HK-2 (cell line): ENCODE measurements around the gene OSGEP.
"Not testable (repeated sequence)": the region's sequence is repeated elsewhere in the genome, so short reads cannot be mapped to it uniquely, and the experiment has no call there.

ENCODE experiments used
- DNase-seq: peaks from one replicate; pipeline ENCODE4 v3.0.0-alpha.2; 2018; ENCODE audit not compliant: unreplicated experiment

Gene OSGEP

GRCh38 chr14:20469890-20470602 lies 15.4 kb upstream of the OSGEP start:
- DNase-seq = peak; percentile 70

- peak; percentile 87 for DNase-seq
These were observed 14.8 kb upstream of the OSGEP start, which contains the start of gene PNP for GRCh38 chr14:20469242-20469889. PNP (plus strand) TSS chr14:20469406; CDS start chr14:20469525, 119 bp downstream.

- no peak for DNase-seq
These were observed 14.2 kb upstream of the OSGEP start for GRCh38 chr14:20468764-20469241.

- peak; percentile 98 for DNase-seq
These were observed 6.9 kb upstream of the OSGEP start, which contains the start of gene PIP4P1 for GRCh38 chr14:20461225-20462141. PIP4P1 (minus strand) TSS chr14:20461434; CDS start chr14:20461325, 109 bp downstream.

- no peak for DNase-seq
These were observed 6.0 kb upstream of the OSGEP start for GRCh38 chr14:20460458-20461224.

GRCh38 chr14:20458031-20458789 lies 3.6 kb upstream of the OSGEP start:
- DNase-seq = no peak

GRCh38 chr14:20456971-20457370 lies 2.4 kb upstream of the OSGEP start:
- no peak for DNase-seq

- no peak for DNase-seq
These were observed 1.0 kb upstream of the OSGEP start for GRCh38 chr14:20455355-20456300.

- DNase-seq = not testable (repeated sequence)
These were observed 1.8 kb downstream of the OSGEP start for GRCh38 chr14:20452831-20453230.

GRCh38 chr14:20446889-20447288 lies 7.7 kb downstream of the OSGEP start:
- DNase-seq = no peak

GRCh38 chr14:20443650-20444049 lies 11.0 kb downstream of the OSGEP start:
- DNase-seq = not testable (repeated sequence)

- DNase-seq = no peak
These were observed 13.2 kb downstream of the OSGEP start for GRCh38 chr14:20441461-20441860.

- no peak for DNase-seq
These were observed 13.7 kb downstream of the OSGEP start for GRCh38 chr14:20440882-20441281.

- DNase-seq = no peak
These were observed 14.1 kb downstream of the OSGEP start for GRCh38 chr14:20440465-20440864.

- DNase-seq = no peak
These were observed 15.9 kb downstream of the OSGEP start for GRCh38 chr14:20438664-20439063.

- no peak for DNase-seq
These were observed 18.3 kb downstream of the OSGEP start for GRCh38 chr14:20436363-20436755.

GRCh38 chr14:20435582-20436362 lies 18.8 kb downstream of the OSGEP start, which contains the start of gene KLHL33:
KLHL33 (minus strand) TSS chr14:20436166; CDS start chr14:20435811, 355 bp downstream.
- no peak for DNase-seq
